Activated CD4-positive, alpha-beta T cell treated with anti-CD3 and anti-CD28 coated beads, Interleukin-2, amount 50 U/mL, for 1 hour (primary cell): ENCODE data around the gene NAA15.
"Not testable (repeated sequence)": the region's sequence is repeated elsewhere in the genome, so short reads cannot be mapped to it uniquely, and the experiment has no call there.

Source experiments
- DNase-seq: peaks from one replicate; pipeline ENCODE4 v3.0.0-alpha.2; 2020

Gene NAA15

GRCh38 chr4:139454111-139455045 is 153.1 kb downstream of the NAA15 start, which contains the start of gene RAB33B:
RAB33B (plus strand) TSS chr4:139454121; CDS start chr4:139454196, 75 bp downstream.
- no peak for DNase-seq

GRCh38 chr4:139455126-139455538 is 153.8 kb downstream of the NAA15 start:
- no peak for DNase-seq

GRCh38 chr4:139457318-139457717 is 156.0 kb downstream of the NAA15 start:
- DNase-seq, result no peak

GRCh38 chr4:139458543-139458942 is 157.2 kb downstream of the NAA15 start:
- no peak for DNase-seq

GRCh38 chr4:139458999-139459398 is 157.7 kb downstream of the NAA15 start:
- no peak for DNase-seq

GRCh38 chr4:139460565-139460964 is 159.3 kb downstream of the NAA15 start:
- DNase-seq, result no peak

GRCh38 chr4:139461022-139461628 is 159.8 kb downstream of the NAA15 start:
- no peak for DNase-seq

GRCh38 chr4:139464512-139464911 is 163.2 kb downstream of the NAA15 start:
- DNase-seq, result not testable (repeated sequence)

GRCh38 chr4:139465922-139466321 is 164.6 kb downstream of the NAA15 start:
- DNase-seq, result no peak

GRCh38 chr4:139468756-139469155 is 167.5 kb downstream of the NAA15 start:
- not testable (repeated sequence) for DNase-seq

GRCh38 chr4:139469216-139469615 is 167.9 kb downstream of the NAA15 start:
- no peak for DNase-seq
